Fibroblast of mammary gland (primary cell): ENCODE results near the gene RXRG.
A peak's percentile ranks its signal among the peaks of the same experiment; 100 is the strongest.

ENCODE experiments used
- DNase-seq: peaks from one replicate; pipeline ENCODE4 v3.0.0-alpha.2; 2010; ENCODE audit warnings: low read depth
- H3K4me3 ChIP-seq: 2 replicates; pipeline ENCODE4 v1.5.1; 2011; ENCODE audit warnings: low read depth, mild to moderate bottlenecking, low read length, moderate library complexity; ENCODE audit not compliant: control insufficient read depth
- CTCF ChIP-seq: conservative IDR thresholded peaks from 2 replicates; pipeline ENCODE4 v1.5.1; 2011; ENCODE audit warnings: low read depth, low read length, inconsistent platforms; ENCODE audit not compliant: control insufficient read depth, insufficient read depth

Gene RXRG

DNA sequence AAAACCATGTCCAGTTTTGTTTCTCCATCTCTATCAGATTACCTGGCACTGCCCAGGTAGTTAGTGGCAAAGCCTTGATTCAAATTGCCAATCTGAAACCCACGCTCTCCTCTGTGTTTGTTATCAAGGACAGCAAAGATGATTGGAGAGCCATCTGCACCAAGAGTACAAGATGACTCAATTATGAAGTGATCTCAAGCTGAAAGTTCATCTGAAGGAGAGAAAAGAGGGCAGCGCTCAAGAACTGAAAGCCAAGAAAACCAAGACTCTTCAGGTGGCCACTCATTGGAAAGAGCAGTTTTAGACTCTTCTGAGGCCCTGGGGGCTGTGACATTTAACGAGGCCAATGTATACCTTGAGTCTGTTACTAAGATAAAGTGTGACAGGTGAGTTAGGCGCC, 13.8 kb downstream of the RXRG start:
- no peak for TF ChIP-seq CTCF

DNA sequence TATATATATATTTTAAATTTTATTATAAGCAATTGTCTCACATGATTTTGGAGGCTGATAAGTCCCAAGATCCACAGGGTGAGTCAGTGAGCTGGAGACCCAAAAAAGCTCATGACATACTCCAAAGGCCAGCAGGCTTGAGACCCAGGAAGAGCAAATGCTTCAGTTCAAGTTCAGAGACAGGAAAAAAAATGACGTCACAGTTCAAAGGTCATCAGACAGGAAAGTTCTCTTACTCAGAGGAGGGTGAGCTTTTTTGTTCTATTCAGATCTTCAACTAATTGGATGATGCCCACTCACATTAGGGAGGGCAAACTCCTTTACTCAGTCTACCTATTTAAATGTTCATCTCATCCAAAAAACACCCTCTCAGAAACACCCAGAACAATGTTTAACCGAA, 18.2 kb downstream of the RXRG start:
- no peak for DNase-seq
- H3K4me3 ChIP-seq: no peak overlapping the region
- no peak for TF ChIP-seq CTCF

More for the DNA sequence above, 13.8 kb downstream of the RXRG start:
- no peak overlapping the region for H3K4me3 ChIP-seq
- no peak for DNase-seq

DNA sequence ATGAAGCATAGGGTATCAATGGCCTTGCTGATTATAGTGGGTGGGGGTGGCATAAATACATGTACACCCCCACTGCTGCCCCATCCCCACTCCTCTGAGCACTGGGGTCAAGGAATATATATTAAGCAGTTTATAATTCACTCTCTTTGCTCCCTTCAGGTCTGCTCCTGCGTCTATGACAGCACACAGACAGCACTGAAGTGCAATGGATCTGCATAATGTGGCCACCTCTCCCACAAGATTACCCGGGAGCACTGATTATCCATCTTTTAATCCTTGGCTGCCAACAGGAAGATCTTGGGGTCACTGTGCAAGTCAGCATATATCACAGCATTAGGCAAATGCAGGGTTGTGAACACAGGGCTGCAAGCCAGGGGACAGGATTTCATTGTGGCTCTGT, 19.3 kb downstream of the RXRG start:
- no peak overlapping the region for H3K4me3 ChIP-seq
- DNase-seq: no peak
- TF ChIP-seq CTCF: no peak

- DNase-seq: peak; percentile 17
- no peak overlapping the region for H3K4me3 ChIP-seq
- no peak for TF ChIP-seq CTCF
Measured at GRCh38 chr1:165424454-165425216, 20.3 kb downstream of the RXRG start.

DNA sequence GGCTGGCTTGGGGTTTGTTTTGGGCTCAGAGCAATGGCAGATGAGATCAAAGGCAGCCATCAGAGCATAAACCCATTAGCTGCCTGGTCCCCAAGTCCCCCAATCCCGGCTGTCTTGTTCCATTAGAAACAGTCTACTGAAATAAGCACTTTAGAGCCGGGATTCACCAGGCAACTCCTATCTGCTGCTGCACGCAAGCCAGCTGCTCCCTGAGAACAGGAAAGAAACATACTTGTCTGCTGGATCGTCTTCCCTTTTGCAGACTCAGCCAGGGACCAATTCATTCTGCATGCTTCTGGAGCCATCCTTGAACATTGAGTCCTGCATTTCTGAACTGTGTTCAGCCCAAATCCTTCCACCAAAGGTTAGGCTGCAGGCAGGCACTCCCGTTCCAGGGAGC, 21.8 kb downstream of the RXRG start:
- DNase-seq: no peak
- no peak for TF ChIP-seq CTCF
- no peak overlapping the region for H3K4me3 ChIP-seq

DNA sequence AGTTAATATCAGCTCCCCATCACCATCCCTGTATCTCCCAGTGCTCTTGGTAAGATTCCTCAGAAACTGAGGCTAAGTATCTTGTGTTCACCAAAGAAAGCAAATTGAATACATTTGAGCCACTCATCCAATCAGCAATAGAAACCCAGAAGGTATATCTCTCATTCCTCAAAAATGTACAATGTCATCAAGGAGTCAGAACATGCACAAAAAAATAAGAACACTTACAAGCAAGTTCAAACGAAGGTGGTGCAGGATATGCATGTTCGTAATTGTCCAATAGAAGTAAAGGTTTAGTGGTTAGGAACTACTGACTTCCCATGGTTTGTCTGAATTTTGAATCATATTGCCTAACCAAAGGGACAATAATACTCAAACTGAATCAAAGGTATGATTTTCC, 24.3 kb downstream of the RXRG start:
- no peak for TF ChIP-seq CTCF
- no peak for DNase-seq
- H3K4me3 ChIP-seq: no peak overlapping the region

GRCh38 chr1:165419839-165420238, 25.1 kb downstream of the RXRG start:
- no peak for TF ChIP-seq CTCF
- H3K4me3 ChIP-seq: no peak overlapping the region
- no peak for DNase-seq
